NCI-H526 treated with DMSO at 0.1 percent for 48 hours (cell line): ENCODE results near the gene CYP2B6.
"Not testable (repeated sequence)": the region's sequence is repeated elsewhere in the genome, so short reads cannot be mapped to it uniquely, and the experiment has no call there.

ENCODE experiments used
- DNase-seq: peaks from one replicate; lab custom pipeline; 2025; lab: John Stamatoyannopoulos, UW

CYP2B6 gene

DNA sequence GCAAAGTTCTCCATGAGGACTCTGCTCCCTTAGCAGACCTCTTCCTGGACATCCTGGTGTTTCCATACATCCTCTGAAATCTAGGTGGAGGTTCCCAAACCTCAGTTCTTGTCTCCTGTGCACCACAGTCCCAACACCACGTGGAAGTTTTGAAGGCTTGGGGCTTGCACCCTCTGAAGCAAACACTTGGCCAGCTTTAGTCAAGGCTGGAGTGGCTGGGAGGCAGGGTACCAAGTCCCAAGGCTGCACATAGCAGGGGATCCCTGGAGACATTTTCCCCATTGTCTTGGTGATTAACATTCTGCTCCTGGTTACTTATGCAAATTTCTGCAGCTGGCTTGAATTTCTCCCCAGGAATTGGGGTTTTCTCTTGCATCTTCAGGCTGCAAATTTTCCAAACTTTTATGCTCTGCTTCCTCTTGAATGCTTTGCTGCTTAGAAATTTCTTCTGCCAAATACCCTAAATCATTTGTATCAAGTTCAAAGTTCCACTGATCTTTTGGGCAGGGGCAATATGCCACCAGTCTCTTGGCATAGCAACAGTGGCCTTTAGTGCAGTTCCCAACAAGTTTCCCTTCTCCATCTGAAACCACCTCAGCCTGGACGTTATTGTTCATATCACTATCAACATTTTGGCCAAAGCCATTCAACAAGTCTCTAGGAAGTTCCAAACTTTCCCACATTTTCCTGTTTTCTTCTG, 10.2 kb upstream of the CYP2B6 start:
- DNase-seq = not testable (repeated sequence)

- DNase-seq = no peak
Measured at GRCh38 chr19:40981591-40981990, 9.5 kb upstream of the CYP2B6 start.

DNA sequence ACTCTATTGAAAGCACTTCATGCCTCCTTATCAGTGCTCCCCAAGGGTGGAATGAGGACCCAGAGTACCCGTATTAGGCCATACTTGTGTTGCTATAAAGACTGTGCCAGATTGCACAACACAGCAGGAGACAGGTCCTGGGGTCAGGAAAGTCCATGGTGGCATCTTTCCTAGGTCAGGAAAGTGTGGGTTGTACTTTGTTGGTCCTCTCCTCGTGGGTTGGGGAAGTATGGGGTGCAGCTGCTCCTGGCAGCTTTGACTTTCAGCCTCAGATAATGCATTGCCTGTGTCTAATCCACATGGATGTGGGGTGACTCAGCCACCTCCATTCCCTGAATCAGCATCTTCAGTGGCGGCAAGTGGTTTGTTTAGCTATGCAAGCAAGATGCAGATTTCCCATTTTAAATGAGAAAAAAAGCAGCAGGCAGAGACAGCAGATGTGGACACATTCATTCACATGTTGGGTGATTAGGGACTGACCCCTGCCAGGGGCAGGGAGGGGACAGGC, 8.4 kb upstream of the CYP2B6 start:
- DNase-seq = no peak

GRCh38 chr19:40989453-40989852, 1.6 kb upstream of the CYP2B6 start:
- DNase-seq = no peak

DNA sequence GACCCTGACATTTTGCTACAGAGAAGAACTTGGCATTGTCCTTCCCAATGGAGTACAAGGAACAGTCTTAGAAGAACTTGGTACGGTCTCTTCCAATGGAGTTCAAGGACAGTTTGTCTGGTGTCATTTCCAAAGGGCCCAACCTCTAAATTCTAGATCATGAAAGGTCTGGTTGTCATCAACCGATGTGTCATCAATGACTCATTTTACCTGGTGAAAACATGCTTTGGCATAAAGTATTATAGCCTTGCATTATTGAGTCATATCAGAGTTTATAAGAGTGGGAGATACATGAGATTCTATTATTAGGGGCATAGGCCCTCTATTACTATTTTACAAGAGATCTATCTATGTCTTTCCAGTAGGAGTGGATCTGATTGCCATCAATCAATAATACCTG, 4.3 kb downstream of the CYP2B6 start:
- no peak for DNase-seq

DNA sequence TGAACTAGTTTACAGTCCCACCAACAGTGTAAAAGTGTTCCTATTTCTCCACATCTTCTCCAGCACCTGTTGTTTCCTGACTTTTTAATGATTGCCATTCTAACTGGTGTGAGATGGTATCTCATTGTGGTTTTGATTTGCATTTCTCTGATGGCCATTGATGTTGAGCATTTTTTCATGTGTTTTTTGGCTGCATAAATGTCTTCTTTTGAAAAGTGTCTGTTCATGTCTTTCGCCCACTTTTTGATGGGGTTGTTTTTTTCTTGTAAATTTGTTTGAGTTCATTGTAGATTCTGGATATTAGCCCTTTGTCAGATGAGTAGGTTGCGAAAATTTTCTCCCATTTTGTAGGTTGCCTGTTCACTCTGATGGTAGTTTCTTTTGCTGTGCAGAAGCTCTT, 7.9 kb downstream of the CYP2B6 start:
- not testable (repeated sequence) for DNase-seq

DNA sequence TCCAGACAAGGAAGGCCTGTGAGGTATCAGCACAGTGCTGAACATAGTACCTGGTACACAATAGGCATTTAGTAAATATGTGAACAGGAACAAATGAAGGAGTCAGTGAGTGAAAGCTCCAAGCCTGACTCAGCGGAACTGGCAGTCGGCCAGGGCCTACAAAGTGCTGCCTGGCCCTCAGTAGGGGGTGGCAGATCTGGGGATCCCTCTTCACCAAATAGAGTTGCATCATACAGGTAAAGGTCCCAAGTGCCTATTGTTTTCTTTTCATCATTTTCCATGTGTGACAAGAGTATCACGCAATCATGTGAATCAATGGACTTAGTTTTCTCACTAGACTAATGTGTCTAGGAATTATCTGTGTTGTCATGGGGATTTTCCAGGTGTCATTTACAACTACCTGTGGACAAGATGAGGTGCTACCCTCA, 9.2 kb downstream of the CYP2B6 start:
- no peak for DNase-seq

DNA sequence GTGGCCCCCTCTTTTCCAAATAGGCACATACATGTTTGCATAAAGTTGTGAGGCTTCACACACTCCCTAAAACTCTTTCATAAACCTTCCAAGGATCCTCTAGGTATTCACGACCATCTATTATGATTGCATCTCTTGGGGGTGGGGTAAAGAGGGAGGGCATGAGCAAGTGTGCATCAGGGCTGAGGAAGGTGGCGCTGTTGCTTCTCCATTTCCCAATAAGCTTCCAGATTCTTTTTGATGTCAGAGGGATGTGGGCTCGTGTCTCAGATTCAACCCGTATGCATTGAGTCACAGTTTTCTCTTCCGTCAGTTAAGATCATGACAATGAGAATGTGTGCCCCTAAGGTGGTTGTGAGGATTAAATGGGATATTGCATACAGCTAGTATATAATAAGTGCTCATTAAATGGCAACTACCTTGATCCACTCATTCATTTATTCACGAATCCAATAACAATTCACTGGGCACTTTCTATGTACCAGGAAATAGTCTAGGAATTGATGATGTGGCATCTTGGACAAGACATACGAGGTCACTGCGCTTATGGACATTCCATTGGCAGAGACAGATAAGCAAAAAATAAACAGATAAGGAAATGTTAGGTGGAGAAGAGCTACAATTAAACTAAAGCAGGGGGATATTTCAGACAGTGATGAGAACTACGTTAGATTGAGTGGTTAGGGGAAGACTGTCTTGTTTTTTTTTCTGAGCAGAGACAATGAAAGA, 10.3 kb downstream of the CYP2B6 start:
- no peak for DNase-seq

GRCh38 chr19:41003656-41004055, 12.6 kb downstream of the CYP2B6 start:
- not testable (repeated sequence) for DNase-seq

DNA sequence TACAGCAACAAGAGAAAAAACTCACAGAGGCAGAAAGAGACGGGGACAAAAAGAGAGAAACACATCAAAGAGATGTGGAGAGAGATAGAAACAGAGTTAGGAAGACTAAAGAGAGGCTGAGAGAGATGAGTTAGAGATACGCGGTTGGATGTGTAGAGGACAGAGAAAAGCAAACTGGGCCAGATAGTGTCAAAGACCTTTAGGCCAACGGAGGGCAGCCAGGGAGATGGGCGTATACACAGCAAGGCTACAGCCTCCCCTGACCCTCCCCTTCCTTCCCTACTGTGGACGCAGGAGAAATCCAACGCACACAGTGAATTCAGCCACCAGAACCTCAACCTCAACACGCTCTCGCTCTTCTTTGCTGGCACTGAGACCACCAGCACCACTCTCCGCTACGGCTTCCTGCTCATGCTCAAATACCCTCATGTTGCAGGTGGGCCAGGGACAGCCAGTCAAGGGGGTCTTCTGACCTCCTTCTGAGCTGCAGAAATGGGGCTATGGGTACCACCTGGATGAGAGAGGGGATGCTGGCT, 18.7 kb downstream of the CYP2B6 start:
- no peak for DNase-seq

DNA sequence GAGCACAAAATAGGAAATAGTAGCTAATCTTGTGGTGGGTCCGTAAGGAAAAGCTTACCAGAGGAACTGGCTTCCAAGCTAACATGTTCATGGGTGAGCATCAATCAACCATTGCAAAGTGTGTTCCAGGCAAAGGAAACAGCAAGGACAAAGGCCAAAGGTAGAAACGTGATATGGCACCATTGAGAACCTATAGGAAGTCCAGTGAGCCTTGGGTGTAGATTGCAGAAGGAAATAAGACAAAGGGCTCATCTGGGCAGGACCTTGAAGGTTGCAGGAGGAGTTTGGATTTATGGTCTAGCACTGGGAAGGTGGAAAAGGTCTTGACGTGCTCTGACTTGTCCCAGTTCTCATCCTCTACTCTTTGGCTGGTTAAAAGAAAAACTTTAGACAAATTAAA, 22.3 kb downstream of the CYP2B6 start:
- no peak for DNase-seq

GRCh38 chr19:41014643-41015042, 23.6 kb downstream of the CYP2B6 start:
- DNase-seq = no peak

DNA sequence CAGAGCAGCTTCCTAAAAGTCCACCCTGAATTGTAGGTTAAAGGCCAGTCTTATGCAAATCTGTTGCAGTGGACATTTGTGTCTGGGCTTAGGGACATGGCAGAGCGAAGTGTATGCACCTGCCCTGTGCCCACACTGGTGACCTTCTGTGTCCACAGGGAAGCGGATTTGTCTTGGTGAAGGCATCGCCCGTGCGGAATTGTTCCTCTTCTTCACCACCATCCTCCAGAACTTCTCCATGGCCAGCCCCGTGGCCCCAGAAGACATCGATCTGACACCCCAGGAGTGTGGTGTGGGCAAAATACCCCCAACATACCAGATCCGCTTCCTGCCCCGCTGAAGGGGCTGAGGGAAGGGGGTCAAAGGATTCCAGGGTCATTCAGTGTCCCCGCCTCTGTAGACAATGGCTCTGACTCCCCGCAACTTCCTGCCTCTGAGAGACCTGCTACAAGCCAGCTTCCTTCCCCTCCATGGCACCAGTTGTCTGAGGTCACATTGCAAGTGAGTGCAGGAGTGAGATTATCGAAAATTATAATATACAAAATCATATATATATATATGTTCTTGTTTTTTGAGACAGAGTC, 25.5 kb downstream of the CYP2B6 start:
- DNase-seq = no peak

DNA sequence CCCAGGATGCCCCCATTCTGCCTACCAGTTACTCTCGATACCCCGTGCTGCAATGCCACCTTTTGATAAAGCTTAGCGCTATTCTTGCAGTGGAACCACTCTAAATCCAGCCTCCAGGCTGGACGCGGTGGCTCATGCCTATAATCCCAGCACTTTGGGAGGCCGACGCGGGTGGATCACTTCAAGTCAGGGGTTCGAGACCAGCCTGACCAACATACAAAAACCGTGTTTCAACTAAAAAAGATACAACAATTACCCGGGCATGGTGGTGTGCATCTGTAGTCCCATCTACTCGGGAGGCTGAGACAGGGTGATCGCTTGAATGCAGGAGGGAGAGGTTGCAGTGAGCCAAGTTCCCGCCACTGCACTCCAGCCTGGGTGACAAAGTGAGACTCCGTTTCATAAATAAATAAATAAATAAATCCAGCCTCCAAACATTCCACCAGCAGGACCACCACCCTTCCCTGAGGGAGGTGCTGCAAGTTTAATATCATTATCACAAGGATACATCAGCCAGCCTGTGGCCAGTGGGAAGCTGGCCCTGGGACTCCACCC, 27.7 kb downstream of the CYP2B6 start:
- DNase-seq = no peak

GRCh38 chr19:41019346-41019745, 28.3 kb downstream of the CYP2B6 start:
- DNase-seq = no peak

GRCh38 chr19:41023193-41023592, 32.1 kb downstream of the CYP2B6 start:
- DNase-seq = no peak

GRCh38 chr19:41025411-41025810, 34.3 kb downstream of the CYP2B6 start:
- DNase-seq = no peak

DNA sequence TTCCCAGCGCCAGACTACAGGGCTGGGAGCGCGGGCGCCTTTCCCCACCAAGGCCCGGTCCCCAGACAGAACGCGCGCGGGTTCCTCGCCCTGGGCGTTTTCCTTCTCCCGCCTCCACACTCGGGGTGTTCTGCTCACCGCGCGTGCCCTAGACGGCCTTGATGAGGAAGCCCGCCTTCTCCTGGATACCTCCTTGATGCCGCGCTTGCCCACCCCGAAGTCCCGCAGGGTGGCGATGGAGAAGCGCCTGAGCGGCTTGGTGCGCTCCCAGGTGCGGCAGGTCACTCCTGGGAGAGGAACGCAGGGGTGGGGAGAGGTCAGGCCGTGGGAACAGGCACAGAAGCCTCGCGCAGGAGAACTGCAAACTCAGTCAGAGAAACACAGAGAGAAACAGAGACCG, 34.8 kb downstream of the CYP2B6 start:
- DNase-seq = no peak

DNA sequence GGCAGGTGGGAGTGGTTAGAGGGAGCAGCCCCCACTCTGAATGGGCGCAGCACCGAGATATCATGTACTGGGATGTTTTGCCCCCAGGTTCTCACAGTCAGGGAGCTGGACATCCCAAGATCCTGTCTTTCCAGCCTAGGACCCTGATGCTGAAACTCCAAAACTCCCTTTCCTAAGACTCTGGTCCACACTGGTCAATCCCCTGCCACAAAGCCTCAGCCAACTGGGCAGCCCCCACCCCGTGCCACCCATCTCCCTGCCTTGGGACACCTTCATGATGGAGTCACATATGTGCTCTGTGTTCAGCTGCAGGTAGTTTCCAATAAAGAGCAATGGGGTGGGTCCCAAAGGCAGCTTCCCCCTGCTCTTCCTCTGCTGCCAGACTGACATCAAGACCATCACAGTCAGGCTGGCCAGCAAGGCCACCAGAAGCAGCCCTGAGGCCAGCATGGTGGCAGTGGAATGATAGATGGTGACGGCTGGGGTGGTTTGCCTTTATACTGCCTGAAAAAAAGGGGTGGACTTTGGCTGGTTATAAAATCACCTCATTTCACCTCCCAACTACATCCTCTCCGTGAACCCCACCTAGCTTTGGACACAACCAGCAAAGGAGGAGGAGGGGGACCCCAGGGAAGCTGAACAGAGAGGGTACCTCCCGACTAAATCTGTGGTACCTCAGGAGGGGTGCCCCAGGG, 36.3 kb downstream of the CYP2B6 start:
- no peak for DNase-seq

- no peak for DNase-seq
Measured at GRCh38 chr19:41029524-41030432, 38.7 kb downstream of the CYP2B6 start.

GRCh38 chr19:41030651-41031050, 39.6 kb downstream of the CYP2B6 start:
- no peak for DNase-seq
